Effector memory CD4-positive, alpha-beta T cell (primary cell): ENCODE measurements around the gene TEKT2.

ENCODE experiments used
- DNase-seq, 3 donors: peaks; one replicate each; pipeline ENCODE4 v3.0.0-alpha.2; 2020
- H3K27ac ChIP-seq: 2 replicates; pipeline ENCODE4 v1.7.0; 2013; ENCODE audit warnings: mild to moderate bottlenecking, low read length, moderate library complexity; ENCODE audit not compliant: insufficient read depth, poor library complexity, severe bottlenecking
- H3K27me3 ChIP-seq: replicated peaks from 2 replicates; pipeline ENCODE4 v1.7.0; 2013; ENCODE audit warnings: mild to moderate bottlenecking, low read length; ENCODE audit not compliant: insufficient read depth, control insufficient read depth, poor library complexity, severe bottlenecking
- H3K36me3 ChIP-seq: 2 replicates; pipeline ENCODE4 v1.7.0; 2013; ENCODE audit warnings: mild to moderate bottlenecking, low read length, moderate library complexity; ENCODE audit not compliant: control insufficient read depth, insufficient read depth
- H3K4me1 ChIP-seq: 2 replicates; pipeline ENCODE4 v1.7.0; 2013; ENCODE audit warnings: low read length, mild to moderate bottlenecking; ENCODE audit not compliant: control insufficient read depth, insufficient read depth, poor library complexity, severe bottlenecking
- H3K4me3 ChIP-seq: 2 replicates; pipeline ENCODE4 v1.7.0; 2013; ENCODE audit warnings: low read length, low read depth, mild to moderate bottlenecking; ENCODE audit not compliant: insufficient read depth, poor library complexity, severe bottlenecking
- H3K9me3 ChIP-seq: 2 replicates; pipeline ENCODE4 v1.7.0; 2013; ENCODE audit warnings: mild to moderate bottlenecking, low read length, moderate library complexity; ENCODE audit not compliant: control insufficient read depth

Gene TEKT2

DNA sequence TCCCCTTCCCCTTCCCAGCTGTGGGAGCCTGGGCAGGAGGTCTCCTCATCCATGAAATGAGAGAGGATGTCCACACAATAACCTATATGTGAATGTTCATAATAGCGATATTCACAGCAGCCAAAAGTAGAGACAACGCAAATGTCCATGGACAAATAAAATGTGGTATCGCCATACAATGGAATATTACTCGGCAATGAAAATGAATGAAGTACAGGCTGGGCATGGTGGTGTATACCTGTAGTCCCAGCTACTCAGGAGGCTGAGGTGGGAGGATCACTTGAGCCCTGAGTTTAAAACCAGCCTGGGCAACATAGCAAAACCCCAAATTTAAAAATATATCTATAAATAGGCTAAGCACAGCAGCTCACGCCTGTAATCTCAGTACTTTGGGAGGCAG is 17.7 kb downstream of the TEKT2 start:
- no peak for DNase-seq
- Histone ChIP-seq H3K9me3 (no peaks in the 10 kb centered on the region), H3K4me1 (peaks cover 8% of the 10 kb centered on the region), H3K27me3 (no peaks in the 10 kb centered on the region), H3K27ac (no peak overlapping the region), H3K4me3 (no peak overlapping the region), H3K36me3 (peaks cover 2% of the 10 kb centered on the region)

DNA sequence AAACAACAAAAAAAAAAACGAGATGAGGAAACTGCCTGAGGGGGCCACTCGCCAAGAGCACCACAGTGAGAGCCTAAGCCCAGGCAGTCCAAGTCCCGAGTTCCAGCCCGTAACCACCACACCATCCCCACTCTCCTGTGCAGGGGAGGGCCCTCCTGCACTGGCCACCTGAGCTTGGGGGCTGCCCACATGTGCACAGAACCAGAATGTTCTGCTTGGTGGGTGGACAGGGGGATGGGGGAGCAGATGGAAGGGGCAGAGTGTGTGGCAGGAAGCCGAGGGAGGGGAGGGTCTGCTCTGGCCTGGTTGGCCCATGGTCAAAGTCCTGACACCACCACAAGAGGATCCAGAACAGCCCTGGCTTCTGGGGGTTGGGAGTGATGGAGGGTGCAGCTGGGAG is 22.4 kb downstream of the TEKT2 start:
- Histone ChIP-seq H3K9me3 (no peaks in the 10 kb centered on the region), H3K4me3 (no peak overlapping the region), H3K36me3 (no peaks in the 10 kb centered on the region), H3K4me1 (peaks cover 12% of the 10 kb centered on the region), H3K27ac (no peak overlapping the region), H3K27me3 (no peaks in the 10 kb centered on the region)
- DNase-seq: no peak

DNA sequence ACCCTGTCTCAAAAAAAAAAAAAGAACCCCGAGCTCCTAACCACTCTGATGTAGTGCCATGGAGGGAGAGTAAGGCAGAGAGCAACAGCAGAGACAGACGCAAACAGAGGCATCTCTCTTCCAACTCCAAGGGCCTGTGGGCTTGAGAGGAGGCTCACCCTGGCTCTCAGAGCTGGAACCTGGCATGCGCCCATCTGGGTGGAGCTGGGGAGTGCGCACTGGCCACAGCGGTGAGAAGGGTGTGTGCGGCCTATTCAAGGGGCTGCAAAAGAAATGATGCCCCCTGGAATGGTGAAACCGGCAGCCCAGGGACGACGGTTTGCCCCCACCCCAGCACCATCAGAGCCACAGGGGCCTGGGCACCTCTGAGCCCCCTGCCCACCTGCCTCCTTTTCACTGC is 23.5 kb downstream of the TEKT2 start:
- H3K27ac ChIP-seq: no peak overlapping the region
- no peaks in the 10 kb centered on the region for H3K36me3 ChIP-seq
- peaks cover 12% of the 10 kb centered on the region for H3K4me1 ChIP-seq
- no peak for DNase-seq
- H3K9me3 ChIP-seq: no peaks in the 10 kb centered on the region
- no peaks in the 10 kb centered on the region for H3K27me3 ChIP-seq
- no peak overlapping the region for H3K4me3 ChIP-seq

DNA sequence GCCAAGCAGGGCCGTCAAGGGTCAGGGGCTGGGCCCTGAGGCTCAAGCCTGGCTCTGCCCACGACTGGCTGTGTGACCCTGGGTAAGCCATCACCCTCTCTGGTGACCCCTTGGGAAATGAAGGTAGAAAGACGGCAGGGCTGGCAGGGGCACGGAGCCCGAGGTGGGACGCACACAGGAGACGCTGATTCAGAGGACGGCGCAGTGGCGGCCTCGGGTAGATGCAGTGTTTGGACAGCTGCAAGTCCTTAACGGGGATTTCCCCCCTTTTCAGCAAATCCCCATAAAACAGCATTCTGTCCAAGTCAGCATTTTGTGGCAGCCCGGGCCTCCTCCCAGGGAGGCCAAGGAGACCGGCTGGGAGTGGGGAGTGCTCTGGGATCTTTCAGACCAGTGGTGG is 24.4 kb downstream of the TEKT2 start:
- Histone ChIP-seq H3K27ac (no peak overlapping the region), H3K9me3 (no peaks in the 10 kb centered on the region), H3K4me3 (no peak overlapping the region), H3K36me3 (no peaks in the 10 kb centered on the region), H3K27me3 (no peaks in the 10 kb centered on the region), H3K4me1 (peaks cover 12% of the 10 kb centered on the region)
- no peak for DNase-seq

DNA sequence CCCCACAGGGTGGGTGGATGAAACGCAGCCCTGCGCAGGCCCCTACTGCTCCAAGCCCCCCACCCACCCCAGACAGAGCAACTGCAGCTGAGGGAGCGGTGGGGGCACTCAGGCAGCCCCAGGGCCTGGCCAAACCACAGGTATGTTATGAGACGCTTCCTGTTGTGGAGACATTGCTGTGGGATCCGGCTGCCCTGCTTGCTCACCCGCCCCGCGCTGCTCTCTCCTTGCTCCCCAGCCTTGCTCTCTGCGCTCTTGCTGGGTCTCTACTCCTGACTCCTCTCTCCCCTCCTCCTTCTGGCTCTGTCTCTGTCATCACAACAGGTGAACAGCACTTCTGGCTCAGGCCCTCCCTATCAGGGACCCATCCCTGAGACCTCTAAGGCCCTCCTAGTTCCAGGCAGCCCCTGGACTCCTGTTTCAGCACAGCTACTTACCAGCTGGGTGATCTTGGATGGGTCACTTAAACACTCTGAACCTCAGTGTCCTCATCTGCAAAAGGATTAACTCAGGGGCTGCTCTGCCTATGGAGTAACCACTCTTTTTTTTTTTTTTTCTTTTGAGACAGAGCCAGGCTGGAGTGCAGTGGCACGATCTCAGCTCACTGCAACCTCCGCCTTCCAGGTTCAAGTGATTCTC is 25.3 kb downstream of the TEKT2 start:
- Histone ChIP-seq H3K4me3 (no peak overlapping the region), H3K9me3 (no peaks in the 10 kb centered on the region), H3K27ac (no peak overlapping the region), H3K4me1 (peaks cover 12% of the 10 kb centered on the region), H3K36me3 (no peaks in the 10 kb centered on the region), H3K27me3 (no peaks in the 10 kb centered on the region)
- peak in 1 of 3 donors; percentile 7 for DNase-seq

DNA sequence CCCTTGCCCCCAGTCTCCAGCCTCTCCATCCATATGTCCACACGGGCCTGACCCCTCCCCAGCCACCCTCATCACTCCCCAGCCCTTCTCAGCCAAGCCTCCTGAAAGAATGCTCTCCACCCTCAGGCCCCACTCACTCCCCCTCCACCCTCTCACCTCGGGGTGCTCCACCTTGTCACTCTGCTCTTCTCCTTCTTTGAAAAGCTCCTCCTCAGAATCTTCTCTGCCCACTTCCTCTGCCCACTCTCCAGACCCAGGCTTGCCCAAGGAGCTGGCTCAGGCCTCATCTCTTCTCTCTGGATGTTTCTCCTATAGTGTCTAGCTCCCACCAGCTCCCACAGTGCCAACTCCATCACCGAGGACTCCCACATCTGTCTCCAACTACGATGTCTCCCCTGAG is 27.3 kb downstream of the TEKT2 start:
- Histone ChIP-seq H3K9me3 (no peaks in the 10 kb centered on the region), H3K27ac (no peak overlapping the region), H3K27me3 (no peaks in the 10 kb centered on the region), H3K36me3 (no peaks in the 10 kb centered on the region), H3K4me1 (peaks cover 12% of the 10 kb centered on the region), H3K4me3 (no peak overlapping the region)
- no peak for DNase-seq

DNA sequence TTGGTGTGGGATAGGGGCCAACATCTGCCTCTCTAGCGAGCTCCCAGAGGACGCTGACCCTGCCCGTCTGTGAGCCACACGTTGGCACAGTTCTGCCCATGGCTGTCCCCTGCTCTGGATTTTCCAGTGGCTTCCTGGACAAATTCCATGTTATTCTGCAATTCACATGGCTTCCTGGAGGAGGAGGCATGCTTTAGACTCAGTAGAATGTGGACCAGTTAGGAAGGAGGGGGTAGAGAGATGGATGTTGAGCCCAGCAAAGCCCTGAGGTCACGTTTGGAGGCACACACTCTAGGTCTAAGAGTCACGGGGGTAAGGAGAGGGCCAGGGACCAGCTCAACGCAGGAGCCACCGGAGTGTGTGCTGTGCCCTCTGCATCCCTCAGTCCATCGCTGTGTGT is 28.9 kb downstream of the TEKT2 start:
- no peak overlapping the region for H3K4me3 ChIP-seq
- peaks cover 12% of the 10 kb centered on the region for H3K4me1 ChIP-seq
- H3K9me3 ChIP-seq: no peaks in the 10 kb centered on the region
- no peak overlapping the region for H3K27ac ChIP-seq
- H3K27me3 ChIP-seq: no peaks in the 10 kb centered on the region
- DNase-seq: no peak
- H3K36me3 ChIP-seq: no peaks in the 10 kb centered on the region

DNA sequence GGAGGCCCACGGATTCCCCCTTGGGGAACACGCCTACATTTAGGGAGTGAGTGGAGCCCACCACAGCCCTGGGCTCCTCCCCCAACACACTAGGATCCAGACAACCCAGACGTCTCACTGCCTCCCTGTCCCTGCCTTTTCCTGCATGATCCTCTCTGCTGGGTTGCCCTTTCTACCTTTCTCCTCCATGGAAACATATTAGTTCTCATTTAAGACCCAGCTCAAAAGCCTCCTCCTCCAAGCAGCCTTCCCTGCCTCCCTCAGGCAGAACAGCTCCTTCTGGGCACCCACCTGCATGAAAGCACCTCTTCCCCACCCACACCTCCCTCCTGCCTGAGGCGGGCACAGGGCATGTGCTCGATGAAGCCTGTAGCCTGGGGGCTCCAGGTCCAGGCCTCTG is 30.5 kb downstream of the TEKT2 start:
- H3K36me3 ChIP-seq: no peaks in the 10 kb centered on the region
- no peak overlapping the region for H3K4me3 ChIP-seq
- H3K27ac ChIP-seq: no peak overlapping the region
- DNase-seq: no peak
- no peaks in the 10 kb centered on the region for H3K27me3 ChIP-seq
- no peaks in the 10 kb centered on the region for H3K9me3 ChIP-seq
- peaks cover 1% of the 10 kb centered on the region for H3K4me1 ChIP-seq

DNA sequence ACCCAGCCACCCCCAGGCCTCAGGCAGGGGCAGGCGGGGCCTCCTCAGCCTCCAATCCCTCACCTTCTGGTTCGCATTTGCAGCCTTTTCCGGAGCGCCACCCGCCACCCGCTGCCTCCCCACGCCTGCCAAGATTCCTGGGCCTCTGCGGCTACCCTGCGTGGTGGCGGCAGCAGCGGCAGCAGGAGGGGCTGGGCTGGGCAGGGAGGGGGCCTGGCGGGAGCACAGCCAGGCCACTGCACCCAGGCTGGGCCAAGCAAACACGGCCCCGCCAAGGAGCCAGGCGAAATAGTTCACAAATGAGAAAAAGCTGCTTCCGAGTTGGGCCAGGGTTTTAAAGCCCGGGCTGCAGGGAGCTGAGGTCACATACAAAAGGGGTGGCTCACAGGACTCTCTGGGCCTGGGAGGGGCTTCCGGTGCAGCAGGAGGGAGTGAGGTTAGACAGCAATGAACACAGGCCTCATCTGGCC is 31.3 kb downstream of the TEKT2 start:
- no peak for DNase-seq
- no peak overlapping the region for H3K27ac ChIP-seq
- no peaks in the 10 kb centered on the region for H3K36me3 ChIP-seq
- no peak overlapping the region for H3K4me3 ChIP-seq
- no peaks in the 10 kb centered on the region for H3K9me3 ChIP-seq
- H3K27me3 ChIP-seq: no peaks in the 10 kb centered on the region
- H3K4me1 ChIP-seq: no peaks in the 10 kb centered on the region

DNA sequence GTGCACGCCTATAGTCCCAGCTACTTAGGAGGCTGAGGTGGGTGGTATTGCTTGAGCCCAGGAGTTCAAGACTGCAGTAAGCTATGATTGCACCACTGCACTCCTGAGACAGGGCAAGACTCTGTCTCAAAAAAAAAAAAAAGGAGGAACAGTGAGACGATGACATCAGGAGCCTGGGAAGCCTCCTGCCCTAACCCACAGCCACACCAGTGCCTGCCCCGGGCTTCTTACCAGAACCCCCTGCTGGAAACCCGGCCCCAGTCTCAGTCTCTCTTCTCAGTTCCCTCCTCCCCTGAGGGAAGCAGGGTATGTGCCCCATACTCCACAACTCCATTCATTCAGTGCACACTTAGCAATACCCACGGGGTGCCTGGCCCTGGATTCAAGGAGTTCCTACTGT is 32.0 kb downstream of the TEKT2 start:
- DNase-seq: no peak
- H3K9me3 ChIP-seq: no peaks in the 10 kb centered on the region
- H3K4me3 ChIP-seq: no peak overlapping the region
- no peaks in the 10 kb centered on the region for H3K4me1 ChIP-seq
- no peaks in the 10 kb centered on the region for H3K36me3 ChIP-seq
- no peaks in the 10 kb centered on the region for H3K27me3 ChIP-seq
- H3K27ac ChIP-seq: no peak overlapping the region
